Measurements from ENCODE around the gene GRIN1. TPM values are rescaled to one million over a fixed set of nuclear protein-coding genes. Genes with fewer than 3 reads are reported as not detected.

Gene GRIN1
- total and polyA plus RNA-seq, 4 donors: 0.06 to 0.51 (median 0.34) TPM

DNA sequence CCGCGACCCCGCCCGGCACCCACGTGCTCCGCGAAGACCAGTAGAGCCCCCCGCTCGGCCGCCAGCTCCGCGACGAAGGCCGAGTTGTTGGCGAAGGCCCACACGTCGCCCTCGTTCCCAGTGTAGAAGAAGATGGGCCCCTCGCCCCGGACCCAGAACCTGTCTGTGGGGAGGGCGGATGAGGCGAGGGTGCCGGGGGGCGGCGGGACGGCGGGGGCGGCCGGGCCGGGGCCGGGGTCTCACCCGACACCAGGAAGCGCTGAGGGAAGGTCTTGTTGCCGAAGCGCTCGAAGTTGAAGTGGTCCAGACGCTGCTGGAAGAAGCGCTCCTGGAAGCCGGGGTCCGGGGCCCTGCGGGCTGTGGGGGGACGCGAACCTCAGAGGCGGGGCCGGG is 24.7 kb upstream of the GRIN1 start:
- H3K27ac ChIP-seq (ENCODE audit: low read depth in 1 of 2, low read length in 1 of 2): no peak overlapping the region
- H3K27me3 ChIP-seq (ENCODE audit: control insufficient read depth in 3 of 3, insufficient read depth in 3 of 3, low read length in 2 of 3): peaks cover 0 to 11% (median 10%) of the 10 kb centered on the region in 3 donors
- WGBS, 2 donors: 0% methylated on average over 26 to 45 of the region's 45 CpGs
- ATAC-seq (ENCODE audit: insufficient read depth, low FRiP score) (peak; percentile 19), DNase-seq (no peak)
- H3K9me3 ChIP-seq (ENCODE audit: control insufficient read depth in 4 of 4, insufficient read depth in 3 of 4, low read length in 3 of 4): no peaks in the 10 kb centered on the region
- H3K4me3 ChIP-seq: peak overlapping the region; percentile 55
- no peak overlapping the region for H3K9ac ChIP-seq (ENCODE audit: insufficient read depth in 1 of 2, low read length in 2 of 2)
- peaks cover 0 to 11% (median 0%) of the 10 kb centered on the region in 5 donors for H3K4me1 ChIP-seq (ENCODE audit: control insufficient read depth in 5 of 5, insufficient read depth in 5 of 5, low read length in 5 of 5)
- TF ChIP-seq, protein P1, sequence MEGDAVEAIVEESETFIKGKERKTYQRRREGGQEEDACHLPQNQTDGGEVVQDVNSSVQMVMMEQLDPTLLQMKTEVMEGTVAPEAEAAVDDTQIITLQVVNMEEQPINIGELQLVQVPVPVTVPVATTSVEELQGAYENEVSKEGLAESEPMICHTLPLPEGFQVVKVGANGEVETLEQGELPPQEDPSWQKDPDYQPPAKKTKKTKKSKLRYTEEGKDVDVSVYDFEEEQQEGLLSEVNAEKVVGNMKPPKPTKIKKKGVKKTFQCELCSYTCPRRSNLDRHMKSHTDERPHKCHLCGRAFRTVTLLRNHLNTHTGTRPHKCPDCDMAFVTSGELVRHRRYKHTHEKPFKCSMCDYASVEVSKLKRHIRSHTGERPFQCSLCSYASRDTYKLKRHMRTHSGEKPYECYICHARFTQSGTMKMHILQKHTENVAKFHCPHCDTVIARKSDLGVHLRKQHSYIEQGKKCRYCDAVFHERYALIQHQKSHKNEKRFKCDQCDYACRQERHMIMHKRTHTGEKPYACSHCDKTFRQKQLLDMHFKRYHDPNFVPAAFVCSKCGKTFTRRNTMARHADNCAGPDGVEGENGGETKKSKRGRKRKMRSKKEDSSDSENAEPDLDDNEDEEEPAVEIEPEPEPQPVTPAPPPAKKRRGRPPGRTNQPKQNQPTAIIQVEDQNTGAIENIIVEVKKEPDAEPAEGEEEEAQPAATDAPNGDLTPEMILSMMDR (IDR thresholded peaks at IDR 0.05; ENCODE audit: control extremely low read depth, extremely low read depth): no peak
- peaks cover 0 to 35% (median 0%) of the 10 kb centered on the region in 4 donors for H3K36me3 ChIP-seq (ENCODE audit: control insufficient read depth in 4 of 4, insufficient read depth in 4 of 4, low read length in 4 of 4)

DNA sequence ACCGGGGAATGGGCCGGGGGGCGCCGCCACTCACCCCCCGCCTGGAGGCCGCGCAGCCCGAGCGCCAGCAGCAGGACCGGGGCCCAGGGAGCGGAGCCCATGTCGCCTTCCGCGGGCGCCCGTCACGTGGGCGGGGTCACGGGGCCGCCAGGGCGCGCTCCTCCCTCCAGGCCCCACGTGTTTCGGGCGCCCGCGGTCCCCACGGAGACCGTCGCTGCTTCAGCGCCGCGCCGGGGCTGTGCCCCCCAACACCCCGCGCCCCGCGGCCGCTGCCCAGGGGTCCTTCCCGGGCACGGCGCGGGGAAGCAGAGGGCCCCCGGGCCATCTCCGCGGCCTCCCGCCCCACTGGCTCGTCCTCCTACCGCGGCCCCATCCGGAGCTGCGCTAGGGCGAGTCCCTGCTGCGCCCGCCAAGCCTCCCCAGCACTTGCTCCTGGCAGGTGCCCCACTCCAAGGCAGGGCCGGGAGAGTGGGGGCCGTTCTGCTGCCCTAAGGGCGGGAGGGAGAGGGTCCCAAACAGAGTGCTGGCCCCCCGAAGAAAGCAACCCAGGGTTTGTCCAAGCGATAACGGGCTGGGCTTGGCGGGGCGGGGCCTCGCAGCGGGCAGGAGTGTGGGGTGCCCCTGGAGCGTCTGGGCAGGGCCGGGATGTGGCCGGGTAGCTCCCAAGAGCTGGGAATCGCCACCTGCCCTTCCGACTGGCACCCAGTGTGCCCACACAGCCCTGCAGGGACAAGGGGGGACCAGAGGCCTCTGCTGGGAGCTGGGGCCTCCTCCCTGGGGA is 24.2 kb upstream of the GRIN1 start, which contains the start of gene DPP7:
DPP7 (minus strand) TSS at position 121 of the 781 bp plus-strand sequence; CDS start at position 101, 20 bp downstream.
- H3K4me3 ChIP-seq: peak within 1 kb of the TSS; percentile 55
- TF ChIP-seq, protein P1 (IDR thresholded peaks at IDR 0.05; ENCODE audit: control extremely low read depth, extremely low read depth): no peak
- peaks cover 0 to 11% (median 10%) of the 10 kb centered on the region in 3 donors for H3K27me3 ChIP-seq (ENCODE audit: control insufficient read depth in 3 of 3, insufficient read depth in 3 of 3, low read length in 2 of 3)
- no peaks in the 10 kb centered on the region for H3K9me3 ChIP-seq (ENCODE audit: control insufficient read depth in 4 of 4, insufficient read depth in 3 of 4, low read length in 3 of 4)
- H3K4me1 ChIP-seq (ENCODE audit: control insufficient read depth in 5 of 5, insufficient read depth in 5 of 5, low read length in 5 of 5): peaks cover 0 to 11% (median 0%) of the 10 kb centered on the region in 5 donors
- DNase-seq (peak in 2 of 3 donors; percentile 43 to 44), ATAC-seq (ENCODE audit: insufficient read depth, low FRiP score) (peak; percentile 81)
- WGBS, 2 donors: 3 to 5% methylated on average over 30 to 70 of the region's 70 CpGs
- peaks cover 0 to 30% (median 0%) of the 10 kb centered on the region in 4 donors for H3K36me3 ChIP-seq (ENCODE audit: control insufficient read depth in 4 of 4, insufficient read depth in 4 of 4, low read length in 4 of 4)
- H3K9ac ChIP-seq (ENCODE audit: insufficient read depth in 1 of 2, low read length in 2 of 2): no peak within 1 kb of the TSS
- H3K27ac ChIP-seq (ENCODE audit: low read depth in 1 of 2, low read length in 1 of 2): no peak within 1 kb of the TSS

DNA sequence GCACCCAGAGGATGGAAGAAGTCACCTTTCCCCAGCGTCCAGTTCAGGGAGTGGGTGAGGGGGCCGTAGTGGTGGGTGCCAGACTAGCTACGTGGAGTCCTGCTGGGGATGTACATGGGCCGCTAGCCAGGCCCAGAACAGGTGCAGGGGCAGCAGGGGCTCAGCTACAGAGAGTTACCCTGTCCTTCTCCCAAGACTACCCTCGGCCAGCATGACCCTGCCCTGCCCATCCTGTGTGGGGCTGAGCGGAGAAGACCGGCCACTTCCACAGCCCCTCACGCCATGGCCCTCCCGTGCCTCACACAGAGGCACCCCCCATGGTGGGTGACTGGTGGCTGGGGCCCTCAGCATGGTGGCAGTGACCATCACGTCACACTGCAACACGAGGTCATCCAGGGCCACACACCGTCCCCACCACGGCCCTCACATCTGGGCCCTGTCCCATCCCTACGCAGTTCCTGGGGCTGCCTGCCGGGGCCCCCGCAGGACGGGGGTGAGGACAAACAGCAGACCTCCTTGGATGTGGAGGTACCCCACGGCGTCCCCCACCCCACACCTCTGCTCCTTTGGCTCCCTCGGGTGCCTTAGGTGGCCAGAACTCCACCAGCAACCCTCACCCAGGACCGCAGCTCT is 23.4 kb upstream of the GRIN1 start:
- WGBS, 2 donors: 84 to 91% methylated on average over 21 of the region's 21 CpGs

More for the DNA sequence above, 23.4 kb upstream of the GRIN1 start:
- TF ChIP-seq, protein P1 (IDR thresholded peaks at IDR 0.05; ENCODE audit: control extremely low read depth, extremely low read depth): no peak
- Histone ChIP-seq H3K36me3 (ENCODE audit: control insufficient read depth in 4 of 4, insufficient read depth in 4 of 4, low read length in 4 of 4) (peaks cover 0 to 23% (median 0%) of the 10 kb centered on the region in 4 donors), H3K9me3 (ENCODE audit: control insufficient read depth in 4 of 4, insufficient read depth in 3 of 4, low read length in 3 of 4) (no peaks in the 10 kb centered on the region), H3K27me3 (ENCODE audit: control insufficient read depth in 3 of 3, insufficient read depth in 3 of 3, low read length in 2 of 3) (peaks cover 0 to 11% (median 10%) of the 10 kb centered on the region in 3 donors), H3K27ac (ENCODE audit: low read depth in 1 of 2, low read length in 1 of 2) (peak overlapping the region in 1 of 2 donors; percentile 46), H3K9ac (ENCODE audit: insufficient read depth in 1 of 2, low read length in 2 of 2) (no peak overlapping the region), H3K4me3 (no peak overlapping the region), H3K4me1 (ENCODE audit: control insufficient read depth in 5 of 5, insufficient read depth in 5 of 5, low read length in 5 of 5) (peaks cover 0 to 11% (median 0%) of the 10 kb centered on the region in 5 donors)
- DNase-seq: no peak
- ATAC-seq (ENCODE audit: insufficient read depth, low FRiP score): no peak
